T-helper 2 cell (primary cell): ENCODE results near the gene HMGCS2.
"Not testable (repeated sequence)": the region's sequence is repeated elsewhere in the genome, so short reads cannot be mapped to it uniquely, and the experiment has no call there.

Experiments used
- DNase-seq, 5 experiments: peaks; one replicate each; pipeline versions ENCODE4 v3.0.0 to v3.0.0-alpha.2; 2012 to 2022

Gene HMGCS2

GRCh38 chr1:119787776-119788175, 19.1 kb upstream of the HMGCS2 start:
- DNase-seq, result no peak

GRCh38 chr1:119786473-119787050, 17.9 kb upstream of the HMGCS2 start:
- peak in 1 of 5 experiments; percentile 74 for DNase-seq

GRCh38 chr1:119786046-119786445, 17.3 kb upstream of the HMGCS2 start:
- not testable (repeated sequence) for DNase-seq

- no peak for DNase-seq
These were observed 15.6 kb upstream of the HMGCS2 start for GRCh38 chr1:119784191-119784781.

- no peak for DNase-seq
These were observed 14.9 kb upstream of the HMGCS2 start for GRCh38 chr1:119783354-119784185.

GRCh38 chr1:119782631-119783325, 14.1 kb upstream of the HMGCS2 start:
- DNase-seq, result no peak

- DNase-seq, result no peak
These were observed 12.9 kb upstream of the HMGCS2 start for GRCh38 chr1:119781434-119782210.

GRCh38 chr1:119779869-119780356, 11.2 kb upstream of the HMGCS2 start:
- peak in 1 of 5 experiments; percentile 51 for DNase-seq

GRCh38 chr1:119778886-119779560, 10.3 kb upstream of the HMGCS2 start:
- DNase-seq, result no peak

- DNase-seq, result no peak
These were observed 9.7 kb upstream of the HMGCS2 start for GRCh38 chr1:119778359-119778758.

GRCh38 chr1:119774746-119775490, 6.2 kb upstream of the HMGCS2 start:
- no peak for DNase-seq

- DNase-seq, result no peak
These were observed 5.1 kb upstream of the HMGCS2 start for GRCh38 chr1:119773711-119774241.

- no peak for DNase-seq
These were observed 3.6 kb upstream of the HMGCS2 start for GRCh38 chr1:119772298-119772697.

- no peak for DNase-seq
These were observed 3.1 kb upstream of the HMGCS2 start for GRCh38 chr1:119771770-119772169.

GRCh38 chr1:119771016-119771415, 2.3 kb upstream of the HMGCS2 start:
- DNase-seq, result no peak

GRCh38 chr1:119767486-119767885, 1.2 kb downstream of the HMGCS2 start:
- DNase-seq, result no peak

GRCh38 chr1:119766374-119766794, 2.3 kb downstream of the HMGCS2 start:
- no peak for DNase-seq

GRCh38 chr1:119764220-119764619, 4.5 kb downstream of the HMGCS2 start:
- no peak for DNase-seq

GRCh38 chr1:119762953-119763352, 5.8 kb downstream of the HMGCS2 start:
- DNase-seq, result no peak

GRCh38 chr1:119762409-119762808, 6.3 kb downstream of the HMGCS2 start:
- DNase-seq, result no peak

- peak in 1 of 5 experiments; percentile 64 for DNase-seq
These were observed 10.1 kb downstream of the HMGCS2 start for GRCh38 chr1:119758584-119758983.
